Neutrophil (primary cell): ENCODE results near the gene SERPINB2.
A peak's percentile ranks its signal among the peaks of the same experiment; 100 is the strongest.

Source experiments
- H3K27ac ChIP-seq: fragments of 200-600 bp; sonication (generic); 2 replicates; pipeline ENCODE4 v1.5.1; 2016; ENCODE audit warnings: mild to moderate bottlenecking, moderate library complexity
- H3K27me3 ChIP-seq: fragments of 200-600 bp; sonication (generic); 2 replicates; pipeline ENCODE4 v1.6.0; 2016; ENCODE audit warnings: mild to moderate bottlenecking
- H3K36me3 ChIP-seq: fragments of 200-600 bp; sonication (generic); 2 replicates; pipeline ENCODE4 v1.5.1; 2017
- H3K4me1 ChIP-seq, 2 experiments: fragments of 200-600 bp in 1 of 2; sonication (generic) in 1 of 2; 1 replicate in 1 of 2; 2 replicates in 1 of 2; pipeline versions ENCODE4 v1.5.1 to v1.6.1; 2013 to 2016; ENCODE audit warnings: low read depth in 1 of 2, low read length in 1 of 2, mild to moderate bottlenecking in 1 of 2, moderate library complexity in 1 of 2; ENCODE audit not compliant: control insufficient read depth in 1 of 2, insufficient read depth in 1 of 2
- H3K4me3 ChIP-seq, 2 experiments: fragments of 200-600 bp in 1 of 2; sonication (generic) in 1 of 2; 1 replicate in 1 of 2; 2 replicates in 1 of 2; pipeline ENCODE4 v1.5.1; 2013 to 2016; ENCODE audit warnings: low read depth in 1 of 2, low read length in 1 of 2, mild to moderate bottlenecking in 1 of 2, moderate library complexity in 1 of 2
- H3K9me3 ChIP-seq: fragments of 200-600 bp; sonication (generic); 2 replicates; pipeline ENCODE4 v1.5.1; 2016
- TF ChIP-seq, protein P1 (sequence below): fragments of 200-600 bp; sonication (generic); IDR thresholded peaks from 2 replicates; pipeline ENCODE4 v1.5.1; 2016; ENCODE audit warnings: antibody characterized with exemption

Gene SERPINB2

DNA sequence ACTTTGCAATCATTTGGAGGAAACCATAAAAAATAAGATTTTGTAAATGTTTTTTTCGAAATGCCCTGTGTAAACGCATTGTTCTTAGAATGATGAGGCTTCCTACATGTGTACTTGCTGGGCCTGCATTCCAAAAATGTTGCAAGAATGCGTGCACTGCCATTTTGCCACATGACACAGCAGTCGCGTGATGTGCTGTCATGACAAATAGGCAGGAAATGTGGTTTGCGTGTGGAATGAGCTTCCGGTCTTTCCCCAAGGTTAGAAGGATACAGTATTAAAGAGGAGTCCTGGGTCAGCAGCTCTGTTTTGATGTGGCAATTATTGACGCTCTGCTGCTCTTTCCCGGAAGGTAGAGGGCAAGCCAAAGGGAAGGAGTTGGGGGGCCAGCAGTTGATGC lies 18.1 kb upstream of the SERPINB2 start:
- no peaks in the 10 kb centered on the region for H3K9me3 ChIP-seq
- H3K4me3 ChIP-seq, result no peak overlapping the region
- no peaks in the 10 kb centered on the region for H3K36me3 ChIP-seq
- TF ChIP-seq, protein P1, sequence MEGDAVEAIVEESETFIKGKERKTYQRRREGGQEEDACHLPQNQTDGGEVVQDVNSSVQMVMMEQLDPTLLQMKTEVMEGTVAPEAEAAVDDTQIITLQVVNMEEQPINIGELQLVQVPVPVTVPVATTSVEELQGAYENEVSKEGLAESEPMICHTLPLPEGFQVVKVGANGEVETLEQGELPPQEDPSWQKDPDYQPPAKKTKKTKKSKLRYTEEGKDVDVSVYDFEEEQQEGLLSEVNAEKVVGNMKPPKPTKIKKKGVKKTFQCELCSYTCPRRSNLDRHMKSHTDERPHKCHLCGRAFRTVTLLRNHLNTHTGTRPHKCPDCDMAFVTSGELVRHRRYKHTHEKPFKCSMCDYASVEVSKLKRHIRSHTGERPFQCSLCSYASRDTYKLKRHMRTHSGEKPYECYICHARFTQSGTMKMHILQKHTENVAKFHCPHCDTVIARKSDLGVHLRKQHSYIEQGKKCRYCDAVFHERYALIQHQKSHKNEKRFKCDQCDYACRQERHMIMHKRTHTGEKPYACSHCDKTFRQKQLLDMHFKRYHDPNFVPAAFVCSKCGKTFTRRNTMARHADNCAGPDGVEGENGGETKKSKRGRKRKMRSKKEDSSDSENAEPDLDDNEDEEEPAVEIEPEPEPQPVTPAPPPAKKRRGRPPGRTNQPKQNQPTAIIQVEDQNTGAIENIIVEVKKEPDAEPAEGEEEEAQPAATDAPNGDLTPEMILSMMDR, result no peak
- peaks cover 13 to 17% of the 10 kb centered on the region in 2 experiments for H3K4me1 ChIP-seq
- H3K27ac ChIP-seq, result peak overlapping the region; percentile 59
- H3K27me3 ChIP-seq, result no peaks in the 10 kb centered on the region

DNA sequence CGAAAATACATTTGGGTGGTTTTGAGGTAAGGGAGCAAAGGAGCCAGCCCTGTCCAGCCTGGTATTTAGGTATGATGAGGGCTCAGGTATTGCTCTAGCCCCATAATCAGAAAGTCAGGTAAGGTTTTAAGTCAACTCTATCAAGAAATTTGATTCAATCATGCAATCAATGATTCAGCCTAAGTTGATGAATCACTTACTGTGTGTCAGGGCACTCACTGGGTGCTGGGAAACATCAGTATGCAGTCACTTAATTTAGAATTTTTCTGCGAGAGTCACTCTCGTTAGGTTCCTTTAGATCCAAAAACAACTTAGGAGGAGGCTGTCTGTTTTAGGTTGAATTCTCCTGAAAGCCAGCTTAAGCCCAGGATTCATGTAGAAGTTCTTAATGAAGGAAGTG lies 17.7 kb upstream of the SERPINB2 start:
- peaks cover 13 to 17% of the 10 kb centered on the region in 2 experiments for H3K4me1 ChIP-seq
- no peaks in the 10 kb centered on the region for H3K36me3 ChIP-seq
- TF ChIP-seq, protein P1, result no peak
- no peaks in the 10 kb centered on the region for H3K27me3 ChIP-seq
- no peak overlapping the region for H3K4me3 ChIP-seq
- no peaks in the 10 kb centered on the region for H3K9me3 ChIP-seq
- H3K27ac ChIP-seq, result peak overlapping the region; percentile 59

DNA sequence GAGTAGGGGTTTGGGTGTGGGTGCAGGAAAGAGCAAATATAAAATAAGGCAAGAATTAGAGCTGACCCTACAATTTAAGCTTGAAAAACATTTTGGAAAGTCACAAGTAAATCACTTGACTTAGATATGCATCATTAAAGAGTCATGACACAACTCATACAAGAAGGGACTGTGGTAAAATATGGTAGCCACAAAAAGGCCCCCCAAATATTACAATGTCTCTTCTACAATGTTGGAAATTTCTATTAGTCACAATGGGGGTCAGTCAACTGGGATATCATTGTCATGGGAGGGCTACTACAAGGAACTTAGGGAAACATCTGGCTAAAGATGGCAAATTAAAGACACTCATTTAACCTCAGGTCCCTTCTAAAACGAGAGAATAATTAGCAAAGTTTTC lies 15.7 kb upstream of the SERPINB2 start:
- H3K27me3 ChIP-seq, result no peaks in the 10 kb centered on the region
- no peaks in the 10 kb centered on the region for H3K9me3 ChIP-seq
- no peak overlapping the region for H3K4me3 ChIP-seq
- H3K4me1 ChIP-seq, result peaks cover 13 to 17% of the 10 kb centered on the region in 2 experiments
- H3K36me3 ChIP-seq, result no peaks in the 10 kb centered on the region
- TF ChIP-seq, protein P1, result no peak
- no peak overlapping the region for H3K27ac ChIP-seq

DNA sequence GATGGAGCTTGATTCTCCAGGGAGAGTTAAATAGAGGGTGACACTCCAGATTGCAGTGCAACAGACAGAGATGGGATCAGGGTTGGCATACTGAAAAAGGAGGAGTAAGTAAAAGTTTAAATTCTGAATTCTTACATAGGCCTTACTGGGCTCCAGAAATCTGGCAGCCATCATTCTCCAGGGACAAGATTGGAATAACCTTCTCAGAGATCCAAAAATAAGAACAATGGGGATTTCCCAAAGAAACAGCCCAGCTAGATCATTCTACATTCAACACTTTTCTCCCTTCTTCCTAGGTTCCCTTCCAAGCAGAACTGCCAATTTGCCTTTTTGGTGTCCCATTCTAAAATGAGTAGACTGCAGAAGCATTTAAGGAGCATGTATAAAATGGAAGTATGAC lies 14.9 kb upstream of the SERPINB2 start:
- no peak overlapping the region for H3K4me3 ChIP-seq
- TF ChIP-seq, protein P1, result no peak
- no peaks in the 10 kb centered on the region for H3K36me3 ChIP-seq
- peaks cover 13 to 17% of the 10 kb centered on the region in 2 experiments for H3K4me1 ChIP-seq
- H3K27me3 ChIP-seq, result no peaks in the 10 kb centered on the region
- H3K9me3 ChIP-seq, result no peaks in the 10 kb centered on the region
- H3K27ac ChIP-seq, result no peak overlapping the region

DNA sequence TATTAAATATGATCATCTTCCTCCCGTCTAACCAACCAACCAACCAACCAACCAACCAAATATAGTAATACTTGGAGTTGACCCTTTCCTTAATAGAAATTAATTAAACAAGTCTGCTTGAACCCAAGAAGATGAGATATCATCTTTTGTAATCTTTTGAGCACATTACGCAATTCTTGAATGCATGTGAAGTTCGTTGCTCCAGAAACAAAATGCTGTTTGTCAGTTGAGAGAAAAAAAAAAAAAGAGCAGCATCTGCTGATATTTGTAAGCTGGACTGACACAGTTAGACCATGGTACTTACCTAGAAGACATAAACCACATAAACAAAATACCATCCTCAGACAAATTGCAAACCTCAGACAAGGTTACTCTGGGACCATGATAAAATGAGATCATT lies 9.2 kb upstream of the SERPINB2 start:
- no peaks in the 10 kb centered on the region for H3K27me3 ChIP-seq
- peak overlapping the region; percentile 35 for H3K27ac ChIP-seq
- no peak overlapping the region for H3K4me3 ChIP-seq
- no peaks in the 10 kb centered on the region for H3K36me3 ChIP-seq
- TF ChIP-seq, protein P1, result no peak
- no peaks in the 10 kb centered on the region for H3K9me3 ChIP-seq
- H3K4me1 ChIP-seq, result peaks cover 20 to 28% of the 10 kb centered on the region in 2 experiments

DNA sequence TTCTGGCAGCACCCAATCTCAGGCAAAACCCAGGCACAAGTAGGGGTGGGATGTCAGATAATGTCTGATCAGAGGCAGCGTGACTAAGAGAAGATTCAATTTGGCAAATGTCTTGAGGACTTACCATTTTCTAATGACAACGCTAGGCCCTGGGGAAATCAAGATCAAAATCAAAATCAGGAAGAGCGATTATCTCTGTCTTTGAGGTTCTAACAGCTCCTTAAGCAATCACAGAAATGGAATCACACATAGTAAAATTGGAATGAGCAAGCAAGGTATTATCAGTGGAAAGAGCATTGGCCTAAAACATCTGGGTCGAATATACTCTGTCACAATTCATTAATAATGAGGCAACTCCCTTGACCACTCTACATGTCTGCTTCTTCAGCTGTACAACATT lies 8.6 kb upstream of the SERPINB2 start:
- no peak overlapping the region for H3K4me3 ChIP-seq
- TF ChIP-seq, protein P1, result no peak
- no peaks in the 10 kb centered on the region for H3K27me3 ChIP-seq
- H3K27ac ChIP-seq, result peak overlapping the region; percentile 35
- H3K9me3 ChIP-seq, result no peaks in the 10 kb centered on the region
- H3K36me3 ChIP-seq, result no peaks in the 10 kb centered on the region
- peaks cover 20 to 28% of the 10 kb centered on the region in 2 experiments for H3K4me1 ChIP-seq
